ENCODE data around the gene TSC2.

GRCh38 chr16:2042171-2042985 is 5.4 kb upstream of the TSC2 start:
- no peak for TF ChIP-seq POLR2A (IDR thresholded peaks at IDR 0.05)
- no peak for TF ChIP-seq CTCF (IDR thresholded peaks at IDR 0.05)
